ENCODE results near the gene FLYWCH1.
A peak's percentile ranks its signal among the peaks of the same experiment; 100 is the strongest.
"Not testable (repeated sequence)": the region's sequence is repeated elsewhere in the genome, so short reads cannot be mapped to it uniquely, and the experiment has no call there.

FLYWCH1 gene

DNA sequence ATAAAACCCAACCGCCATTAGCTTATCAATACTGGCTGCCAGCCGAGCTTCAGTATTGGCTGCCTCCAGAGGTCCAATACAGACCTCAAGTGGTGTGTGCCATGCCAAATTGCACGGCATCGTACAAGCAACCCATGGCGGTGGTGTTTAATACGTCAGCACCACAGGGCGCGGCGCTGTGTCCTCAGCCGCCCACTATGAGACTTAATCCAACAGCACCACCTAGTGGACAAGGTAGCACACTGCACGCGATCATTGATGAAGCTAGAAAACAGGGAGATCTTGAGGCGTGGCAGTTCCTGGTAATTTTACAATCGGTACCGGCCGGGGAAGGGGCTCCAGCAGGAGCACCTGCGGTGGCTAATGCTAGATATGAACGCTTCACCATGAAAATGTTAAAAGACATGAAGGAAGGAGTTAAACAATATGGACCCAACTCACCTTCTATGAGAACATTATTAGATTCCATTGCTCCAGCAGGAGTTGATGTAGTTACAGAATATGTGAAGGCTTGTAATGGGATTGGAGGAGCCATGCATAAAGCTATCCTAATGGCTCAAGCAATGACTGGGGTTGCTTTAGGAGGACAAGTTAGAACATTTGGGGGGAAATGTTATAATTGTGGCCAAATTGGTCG, 15.4 kb downstream of the FLYWCH1 start:
- peak; percentile 80 to 85 for DNase-seq

DNA sequence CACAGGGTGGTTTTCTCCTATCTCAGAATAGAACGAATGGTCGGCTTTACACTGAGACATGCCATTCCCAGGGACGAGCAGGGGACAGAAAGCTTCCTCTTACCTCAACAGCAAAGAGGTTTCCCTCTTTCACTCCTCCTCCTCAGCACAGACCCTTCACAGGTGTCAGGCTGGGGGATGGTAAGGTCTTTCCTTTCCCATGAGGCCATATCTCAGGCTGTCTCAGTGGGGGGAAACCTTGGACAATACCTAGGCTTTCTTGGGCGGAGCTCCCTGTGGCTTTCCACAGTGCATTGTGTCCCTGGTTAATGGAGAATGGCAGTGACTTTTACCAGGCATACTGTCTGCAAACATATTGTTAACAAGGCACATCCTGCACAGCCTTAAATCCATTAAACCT, 16.4 kb downstream of the FLYWCH1 start:
- not testable (repeated sequence) for DNase-seq

GRCh38 chr16:2928796-2929195, 17.1 kb downstream of the FLYWCH1 start:
- no peak for DNase-seq

GRCh38 chr16:2929693-2930092, 18.0 kb downstream of the FLYWCH1 start:
- no peak for DNase-seq

GRCh38 chr16:2930236-2930635, 18.5 kb downstream of the FLYWCH1 start:
- no peak for DNase-seq

DNA sequence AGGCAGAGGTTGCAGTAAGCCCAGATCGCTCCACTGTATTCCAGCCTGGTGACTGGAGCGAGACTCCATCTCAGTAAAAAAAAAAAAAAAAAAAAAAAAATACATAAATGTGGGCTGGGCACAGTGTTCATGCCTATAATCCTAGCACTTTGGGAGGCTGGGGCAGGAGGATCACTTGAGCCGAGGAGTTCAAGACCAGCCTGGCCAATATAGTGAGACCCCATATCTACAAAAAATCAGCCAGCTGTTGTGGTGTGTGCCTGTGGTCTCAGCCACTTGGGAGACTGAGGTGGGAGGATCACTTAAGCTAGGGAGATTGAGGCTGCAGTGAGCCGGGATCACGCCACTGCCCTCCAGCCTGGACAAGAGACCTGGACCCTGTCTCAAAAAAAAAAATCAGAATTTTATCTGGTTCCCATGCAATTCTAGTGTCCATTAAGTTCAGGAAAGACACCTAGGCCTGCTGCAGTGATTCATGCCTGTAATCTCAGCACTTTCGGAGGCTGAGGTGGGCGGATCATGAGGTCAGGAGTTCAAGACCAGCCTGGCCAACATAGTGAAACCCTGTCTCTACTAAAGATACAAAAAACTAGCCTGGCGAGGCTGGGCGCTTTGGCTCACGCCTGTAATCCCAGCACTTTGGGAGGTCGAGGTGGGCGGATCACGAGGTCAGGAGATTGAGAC, 19.6 kb downstream of the FLYWCH1 start:
- DNase-seq: not testable (repeated sequence)

- DNase-seq: no peak
Measured at GRCh38 chr16:2933136-2933535, 21.4 kb downstream of the FLYWCH1 start.

GRCh38 chr16:2933701-2934100, 22.0 kb downstream of the FLYWCH1 start:
- DNase-seq: no peak

DNA sequence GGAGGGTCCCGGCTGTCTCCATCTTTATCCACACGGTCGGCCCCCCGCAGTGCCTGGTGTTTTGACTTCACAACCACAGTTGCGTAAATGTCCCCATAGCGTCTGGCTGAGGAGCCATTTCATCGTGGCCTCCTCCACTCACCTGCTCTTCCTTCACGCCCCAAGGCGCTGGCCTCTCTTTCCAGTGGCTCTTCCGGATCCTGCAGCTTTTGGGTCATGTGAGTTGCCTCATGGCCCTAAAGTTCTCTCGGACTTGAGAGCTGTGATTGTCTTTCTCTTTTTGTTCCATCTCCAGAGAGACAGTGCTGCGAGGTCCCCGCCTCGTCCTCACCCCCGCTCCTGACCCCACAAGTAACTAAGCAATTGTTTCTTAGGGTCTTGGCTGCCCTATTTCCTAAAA, 22.7 kb downstream of the FLYWCH1 start:
- no peak for DNase-seq

DNA sequence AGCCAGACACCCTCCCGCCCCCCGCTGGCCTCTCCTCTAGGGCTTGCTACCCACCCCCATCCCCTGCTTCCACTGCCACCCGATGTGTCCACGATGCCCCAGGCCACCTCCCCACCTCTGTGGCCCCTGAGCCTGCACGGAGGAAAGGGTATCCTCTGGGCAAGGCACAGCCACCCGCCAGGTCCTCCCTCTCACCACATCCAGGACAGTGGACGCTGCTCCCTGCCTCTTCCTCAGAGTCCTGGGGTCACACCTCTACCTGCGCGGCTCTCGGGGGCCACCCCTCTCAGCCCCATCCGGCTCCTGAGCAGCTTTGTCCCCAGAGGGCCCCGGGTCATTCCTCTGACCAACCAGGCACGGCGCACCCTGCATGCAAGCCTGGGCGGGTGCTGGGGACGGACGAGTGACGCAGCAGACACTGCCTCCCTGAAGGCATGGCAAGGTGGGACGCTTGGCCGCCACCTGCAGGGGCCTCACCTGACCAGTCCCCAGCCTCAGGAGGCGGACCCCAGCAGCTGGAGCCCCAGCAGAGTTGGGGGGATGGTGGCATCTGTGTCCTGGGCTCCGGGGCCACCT, 24.8 kb downstream of the FLYWCH1 start:
- no peak for DNase-seq

GRCh38 chr16:2937170-2937569, 25.4 kb downstream of the FLYWCH1 start:
- DNase-seq: no peak

- DNase-seq: no peak
Measured at GRCh38 chr16:2938206-2938605, 26.5 kb downstream of the FLYWCH1 start.

- DNase-seq: no peak
Measured at GRCh38 chr16:2939968-2940367, 28.2 kb downstream of the FLYWCH1 start.

DNA sequence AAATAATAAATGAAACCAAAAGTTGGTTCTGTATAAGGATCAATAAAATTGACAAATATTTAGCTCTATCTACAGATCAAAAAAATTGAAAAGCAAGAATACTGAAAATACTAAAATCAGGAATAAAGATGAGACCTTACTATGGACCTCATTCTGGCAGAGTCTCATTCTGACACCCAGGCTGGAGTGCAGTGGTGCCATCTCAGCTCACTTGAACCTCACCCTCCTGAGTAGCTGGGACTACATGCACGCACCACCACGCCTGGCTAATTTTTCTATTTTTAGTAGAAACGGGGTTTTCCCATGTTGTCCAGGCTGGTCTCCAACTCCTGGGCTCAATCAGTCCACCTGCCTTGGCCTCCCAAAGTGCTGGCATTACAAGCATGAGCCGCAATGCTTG, 30.3 kb downstream of the FLYWCH1 start:
- DNase-seq: no peak

GRCh38 chr16:2943716-2944115, 32.0 kb downstream of the FLYWCH1 start:
- DNase-seq: not testable (repeated sequence)

GRCh38 chr16:2946649-2947048, 34.9 kb downstream of the FLYWCH1 start:
- DNase-seq: no peak

DNA sequence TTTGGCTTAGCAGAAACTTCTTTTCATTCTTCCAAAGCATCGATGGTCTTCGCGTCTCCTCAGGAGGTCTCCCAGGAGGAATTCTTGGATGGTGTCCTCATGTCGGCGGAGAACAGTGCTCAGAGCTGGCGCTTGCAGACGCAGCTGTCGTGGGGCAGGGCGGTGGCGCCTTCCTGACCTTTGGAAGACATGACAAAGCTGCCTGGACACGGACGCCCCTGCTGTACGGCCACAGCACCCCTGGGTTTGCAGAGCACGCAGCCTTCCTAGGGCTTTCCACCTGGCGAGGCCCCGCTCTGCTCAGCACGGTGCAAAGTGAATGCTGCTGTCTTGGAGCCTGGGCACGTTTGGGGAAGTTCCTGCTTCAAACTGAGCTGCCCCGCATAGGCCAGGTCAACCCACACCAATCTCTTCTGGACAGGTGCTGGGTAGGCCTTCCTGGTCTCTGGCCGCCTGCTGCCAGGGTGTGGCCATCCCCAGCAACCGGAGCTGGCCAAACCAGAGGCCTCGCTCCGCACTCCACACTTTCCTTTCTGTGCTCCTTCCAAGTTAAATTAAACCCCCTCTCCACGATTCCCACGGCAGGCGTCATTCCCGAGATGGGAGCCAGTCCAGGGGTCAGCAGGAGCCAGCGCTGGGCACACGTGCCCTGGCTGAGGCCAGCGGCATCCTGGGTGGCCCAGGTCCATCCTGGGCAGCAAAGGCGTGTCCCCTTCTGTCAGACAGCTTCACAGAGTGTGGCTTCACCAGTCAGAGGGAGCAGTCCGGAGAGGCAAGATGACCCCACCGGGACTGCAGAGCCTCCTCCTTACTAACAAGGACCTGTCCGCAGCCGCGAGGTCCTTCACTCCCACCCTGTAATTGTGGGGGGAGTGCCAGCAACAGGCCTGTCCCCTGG, 37.3 kb downstream of the FLYWCH1 start:
- no peak for DNase-seq

DNA sequence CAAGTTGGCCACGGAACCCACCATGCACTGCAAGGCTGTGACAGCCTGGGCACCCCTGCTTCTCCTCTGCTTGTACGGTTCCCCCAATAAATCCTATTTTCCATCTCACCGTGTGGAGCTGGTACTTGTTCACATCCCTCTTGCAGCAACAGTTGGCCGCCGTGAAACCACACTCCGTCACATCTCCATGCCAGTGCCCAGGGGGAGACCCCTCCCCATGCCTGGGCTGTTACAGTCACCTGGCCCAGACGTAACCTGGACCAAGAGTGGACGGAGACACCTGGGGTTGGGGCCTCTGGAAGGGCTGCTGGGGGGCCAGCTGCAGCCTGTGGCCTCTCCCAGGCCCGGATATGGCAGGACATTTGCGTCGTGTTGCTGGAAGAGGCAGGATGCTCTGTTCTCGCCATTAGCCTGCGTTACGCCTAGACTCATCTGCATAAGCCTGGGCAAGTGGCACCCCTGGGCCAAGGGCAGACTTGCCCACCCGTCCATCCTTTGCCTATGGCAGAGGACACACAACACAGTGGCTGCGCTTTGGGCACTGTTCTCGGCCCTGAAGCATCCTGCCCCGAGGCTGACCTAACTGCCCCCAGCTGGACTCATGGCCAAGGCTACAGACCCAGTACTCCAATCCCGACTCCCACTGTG, 38.1 kb downstream of the FLYWCH1 start:
- DNase-seq: no peak

- DNase-seq: no peak
Measured at GRCh38 chr16:2950353-2950724, 38.6 kb downstream of the FLYWCH1 start.

- DNase-seq: no peak
Measured at GRCh38 chr16:2950773-2951172, 39.0 kb downstream of the FLYWCH1 start.

DNA sequence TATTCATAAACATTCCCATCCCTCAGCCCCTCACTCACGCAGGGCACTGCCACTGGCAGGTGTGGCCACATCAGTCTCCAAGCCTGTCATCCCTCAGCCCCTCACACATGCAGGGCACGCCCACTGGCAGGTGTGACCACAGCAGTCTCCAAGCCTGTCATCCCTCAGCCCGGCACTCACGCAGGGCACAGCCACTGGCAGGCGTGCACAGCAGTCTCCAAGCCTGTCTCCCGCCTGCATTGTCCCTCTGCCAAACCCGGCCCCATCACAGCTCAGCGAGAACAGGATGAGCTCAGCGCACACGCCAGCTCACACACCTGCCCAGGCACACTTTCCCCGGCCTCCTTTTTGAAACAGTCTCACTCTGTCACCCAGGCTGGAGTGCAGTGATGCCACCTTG, 40.9 kb downstream of the FLYWCH1 start:
- peak; percentile 68 to 80 for DNase-seq

- peak in 1 of 2 experiments; percentile 42 for DNase-seq
Measured at GRCh38 chr16:2953706-2954627, 42.2 kb downstream of the FLYWCH1 start.
